ENCODE data around the gene ZBTB43. TPM values are rescaled to one million over a fixed set of nuclear protein-coding genes. Genes with fewer than 3 reads are reported as not detected.

The ZBTB43 gene
- total RNA-seq, 4 donors from 2014 or later: 9.9 to 15.2 (median 12.7) TPM

DNA sequence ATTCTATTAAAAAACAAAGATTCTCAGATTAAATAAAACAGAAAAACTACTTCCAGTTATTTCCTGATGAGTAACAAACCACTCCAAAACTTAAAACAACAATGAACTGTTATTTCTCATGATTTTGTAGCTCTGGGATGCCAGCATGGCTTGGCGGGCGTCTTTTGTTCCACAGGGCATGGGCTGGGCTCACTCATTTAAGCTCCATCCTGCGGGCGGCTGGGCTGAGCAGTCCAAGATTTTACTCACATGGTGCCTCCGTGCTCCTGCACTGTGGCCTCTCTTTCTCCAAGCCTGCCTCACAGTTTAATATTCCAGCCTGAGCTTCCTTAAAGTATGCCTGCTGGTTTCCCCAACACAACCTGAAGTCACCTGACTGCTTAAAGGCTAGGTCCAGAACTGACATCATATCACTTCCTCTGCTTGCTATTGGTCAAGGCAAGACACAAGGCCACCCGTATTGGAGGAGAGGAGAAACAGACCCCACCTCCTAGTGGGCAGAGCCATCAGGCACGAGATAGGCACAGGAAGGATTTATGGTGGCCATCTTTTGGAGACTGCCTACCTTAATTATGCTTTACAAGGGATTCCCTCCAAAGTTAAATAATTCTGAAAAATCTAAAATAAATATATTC, 41.6 kb upstream of the ZBTB43 start:
- TF ChIP-seq, protein P1, sequence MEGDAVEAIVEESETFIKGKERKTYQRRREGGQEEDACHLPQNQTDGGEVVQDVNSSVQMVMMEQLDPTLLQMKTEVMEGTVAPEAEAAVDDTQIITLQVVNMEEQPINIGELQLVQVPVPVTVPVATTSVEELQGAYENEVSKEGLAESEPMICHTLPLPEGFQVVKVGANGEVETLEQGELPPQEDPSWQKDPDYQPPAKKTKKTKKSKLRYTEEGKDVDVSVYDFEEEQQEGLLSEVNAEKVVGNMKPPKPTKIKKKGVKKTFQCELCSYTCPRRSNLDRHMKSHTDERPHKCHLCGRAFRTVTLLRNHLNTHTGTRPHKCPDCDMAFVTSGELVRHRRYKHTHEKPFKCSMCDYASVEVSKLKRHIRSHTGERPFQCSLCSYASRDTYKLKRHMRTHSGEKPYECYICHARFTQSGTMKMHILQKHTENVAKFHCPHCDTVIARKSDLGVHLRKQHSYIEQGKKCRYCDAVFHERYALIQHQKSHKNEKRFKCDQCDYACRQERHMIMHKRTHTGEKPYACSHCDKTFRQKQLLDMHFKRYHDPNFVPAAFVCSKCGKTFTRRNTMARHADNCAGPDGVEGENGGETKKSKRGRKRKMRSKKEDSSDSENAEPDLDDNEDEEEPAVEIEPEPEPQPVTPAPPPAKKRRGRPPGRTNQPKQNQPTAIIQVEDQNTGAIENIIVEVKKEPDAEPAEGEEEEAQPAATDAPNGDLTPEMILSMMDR (IDR thresholded peaks at IDR 0.05; ENCODE audit: low read depth): no peak

DNA sequence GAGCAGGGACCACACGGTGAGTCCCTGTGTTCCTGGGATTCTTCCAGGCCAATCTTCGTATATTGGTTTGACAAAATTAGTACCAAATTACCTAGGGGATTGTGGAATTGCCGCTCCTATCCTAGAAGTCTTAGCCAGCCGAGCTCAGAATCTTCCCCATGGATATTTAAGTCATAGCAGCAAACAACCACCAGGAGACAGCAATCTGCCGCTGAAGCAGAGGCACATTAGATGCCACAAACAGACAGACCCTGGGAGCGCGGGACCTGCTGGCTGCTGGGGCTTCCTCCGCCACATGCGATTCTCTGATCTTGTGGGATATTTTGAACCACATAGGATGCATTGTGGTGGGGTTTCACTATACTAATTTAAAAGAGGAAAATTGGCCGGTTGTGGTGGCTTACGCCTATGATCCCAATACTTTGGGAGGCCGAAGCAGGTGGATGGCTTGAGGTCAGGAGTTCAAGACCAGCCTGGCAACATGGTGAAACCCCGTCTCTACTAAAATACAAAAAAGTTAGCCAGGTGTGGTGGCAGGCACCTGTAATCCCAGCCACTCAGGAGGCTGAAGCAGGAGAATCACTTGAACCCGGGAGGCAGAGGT, 31.7 kb upstream of the ZBTB43 start:
- TF ChIP-seq, protein P1 (IDR thresholded peaks at IDR 0.05; ENCODE audit: low read depth): no peak

DNA sequence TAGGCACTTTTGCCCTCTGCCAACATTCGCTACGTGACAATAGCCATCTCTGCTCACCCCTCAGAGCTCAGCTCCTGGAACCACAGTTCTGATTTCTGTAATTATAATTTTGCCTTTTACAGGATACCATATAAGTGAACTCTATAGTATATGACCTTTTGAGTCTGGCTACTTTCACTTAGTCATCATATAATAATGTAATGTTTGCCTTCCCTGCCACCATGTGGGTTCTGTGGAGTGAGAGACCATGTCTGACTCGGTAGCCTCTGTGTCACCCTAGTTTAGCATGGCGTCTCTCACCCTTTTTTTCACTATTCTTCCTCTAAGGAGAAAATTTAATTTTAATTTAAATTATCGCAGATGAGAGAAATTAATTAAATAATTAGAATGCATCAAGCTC, 28.9 kb upstream of the ZBTB43 start:
- TF ChIP-seq, protein P1 (IDR thresholded peaks at IDR 0.05; ENCODE audit: low read depth): no peak

DNA sequence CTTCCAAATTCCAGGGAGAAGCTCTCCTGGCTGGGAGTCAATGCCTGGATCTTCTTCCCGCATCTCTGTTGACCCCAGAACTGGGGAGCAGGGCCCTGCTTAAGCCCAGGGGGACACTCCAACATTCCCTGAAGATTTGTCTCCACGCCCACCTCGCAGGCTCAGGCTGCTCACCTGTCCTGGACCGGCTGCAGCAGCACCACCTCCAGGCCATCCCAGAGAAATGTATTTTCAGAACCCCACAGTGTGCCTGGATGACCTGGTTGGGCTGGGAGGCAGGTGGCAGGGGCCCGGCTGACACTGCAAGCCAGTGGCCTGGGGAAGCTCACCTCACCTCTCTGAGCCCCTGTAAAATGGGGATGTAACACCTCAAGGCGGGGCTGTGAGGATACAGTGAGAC, 27.1 kb upstream of the ZBTB43 start:
- TF ChIP-seq, protein P1 (IDR thresholded peaks at IDR 0.05; ENCODE audit: low read depth): no peak

DNA sequence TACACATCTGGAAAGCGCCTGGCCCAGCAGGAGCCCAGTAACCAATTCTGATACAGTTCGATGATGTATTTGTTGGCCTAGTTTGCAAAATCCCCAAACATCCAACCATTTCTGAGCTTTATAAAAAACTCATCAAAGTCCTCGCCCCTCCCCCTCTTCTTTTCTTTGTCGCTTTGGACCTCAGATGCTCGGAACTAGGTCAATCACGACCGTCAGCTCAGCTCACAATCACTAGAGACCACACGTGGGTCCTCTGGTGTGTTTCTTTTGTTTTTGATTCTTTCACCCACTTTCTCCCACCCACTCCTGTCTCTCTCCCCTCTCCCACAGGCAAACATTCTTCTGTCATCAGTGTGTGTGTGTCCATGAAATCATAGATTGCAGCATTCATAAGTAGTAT, 26.7 kb upstream of the ZBTB43 start:
- TF ChIP-seq, protein P1 (IDR thresholded peaks at IDR 0.05; ENCODE audit: low read depth): no peak

DNA sequence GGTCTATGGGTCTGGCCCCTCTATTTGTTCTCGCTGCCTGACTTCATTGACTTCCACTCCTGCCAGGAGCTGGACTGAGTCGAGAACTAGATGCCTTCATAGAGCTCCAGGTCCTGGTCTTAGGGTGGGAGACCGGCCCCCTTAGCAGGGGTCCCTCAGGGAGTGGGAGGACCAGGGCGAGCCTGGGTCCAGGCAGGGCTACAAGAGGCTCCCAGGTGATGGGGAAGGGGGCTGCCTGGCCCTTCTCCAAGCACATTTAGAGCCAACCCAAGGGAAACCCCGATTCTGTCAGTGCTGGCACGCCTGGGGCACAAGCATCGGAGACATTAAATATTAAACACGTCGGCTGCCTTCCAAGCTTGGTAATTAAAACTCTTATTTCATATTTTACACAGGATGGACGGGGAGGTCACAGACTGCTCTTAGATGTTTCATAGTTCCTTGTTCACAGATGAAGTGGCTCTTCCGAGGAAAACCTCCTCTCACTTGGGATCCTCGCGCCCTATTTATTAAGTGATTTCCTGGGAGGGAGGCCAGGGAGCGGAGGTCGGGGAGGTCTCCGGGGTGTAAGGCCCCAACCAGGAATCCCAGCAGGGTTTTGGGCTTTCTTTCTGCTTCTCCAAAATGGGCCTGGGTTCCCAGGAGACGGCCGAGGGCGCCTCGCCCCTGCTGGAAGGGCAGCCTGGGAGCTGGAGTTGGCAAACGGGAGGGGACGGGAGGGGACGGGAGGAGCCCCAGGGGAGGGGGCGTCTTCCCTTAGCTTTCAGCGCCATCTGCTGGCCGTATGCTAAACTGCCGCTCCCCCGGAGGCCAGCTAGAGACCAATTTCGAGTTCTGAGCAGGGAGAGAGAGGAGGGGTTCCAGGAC, 23.4 kb upstream of the ZBTB43 start:
- TF ChIP-seq, protein P1 (IDR thresholded peaks at IDR 0.05; ENCODE audit: low read depth): no peak

DNA sequence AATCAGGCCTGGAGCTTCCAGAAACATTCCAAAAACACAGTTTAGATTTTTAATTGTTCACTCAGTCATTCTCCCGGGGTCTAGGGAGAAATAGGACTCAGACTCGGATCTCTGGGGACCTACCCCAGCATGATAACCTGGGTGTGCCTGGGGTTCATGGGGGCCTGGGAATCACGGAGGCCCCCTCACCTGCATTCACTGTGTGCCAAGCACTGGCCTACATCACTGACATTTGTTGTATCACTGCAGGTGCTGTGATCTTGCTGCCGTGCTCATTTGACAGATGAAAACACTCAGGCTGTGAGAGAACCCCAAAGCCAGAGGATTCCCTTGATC, 22.8 kb upstream of the ZBTB43 start:
- TF ChIP-seq, protein P1 (IDR thresholded peaks at IDR 0.05; ENCODE audit: low read depth): no peak
